Right renal pelvis (tissue), 4 donors: ENCODE results near the gene HOTAIR. TPM values are rescaled to one million over a fixed set of nuclear protein-coding genes. Genes with fewer than 3 reads are reported as not detected.

Experiments used
- DNase-seq, 4 donors: peaks; one replicate each; pipeline ENCODE4 v3.0.0-alpha.2; 2013; ENCODE audit warnings: low read depth in 4 of 4, low spot score in 3 of 4, missing footprints in 1 of 4
- polyA plus RNA-seq, 4 donors: library from polyadenylated mRNA; unstranded; fragments of 120-200 nt; gene quantifications; one replicate each; pipeline ENCODE4 v1.2.1, GENCODE V29; 2013; ENCODE audit not compliant: insufficient read length in 4 of 4

The HOTAIR gene
- polyA plus RNA-seq, 4 donors = 1.0 to 4.1 (median 1.5) TPM

- no peak for DNase-seq
These were observed 42.7 kb downstream of the HOTAIR start for GRCh38 chr12:53931844-53932581.

- no peak for DNase-seq
These were observed 44.0 kb downstream of the HOTAIR start for GRCh38 chr12:53930591-53931255.

GRCh38 chr12:53929527-53929926 is 45.2 kb downstream of the HOTAIR start:
- no peak for DNase-seq

- no peak for DNase-seq
These were observed 46.5 kb downstream of the HOTAIR start for GRCh38 chr12:53928054-53928835.

- DNase-seq = no peak
These were observed 47.3 kb downstream of the HOTAIR start for GRCh38 chr12:53927220-53928029.

- no peak for DNase-seq
These were observed 50.0 kb downstream of the HOTAIR start for GRCh38 chr12:53924521-53925405.

GRCh38 chr12:53916788-53917655 is 57.7 kb downstream of the HOTAIR start:
- DNase-seq = no peak

Other genes with a start within 250 kb of the HOTAIR start
- gene CALCOCO1, start 247.5 kb downstream of the HOTAIR start, polyA plus RNA-seq = 100 to 1,000 TPM; 127 to 141 (median 128) TPM
- gene CISTR, start 223.0 kb downstream of the HOTAIR start, polyA plus RNA-seq = under 1 TPM in 1 of 4 donors, not detected in 3; 0.22 TPM
- gene HOXC13, start 36.1 kb downstream of the HOTAIR start, polyA plus RNA-seq = not detected
- gene HOXC12, start 20.1 kb downstream of the HOTAIR start, polyA plus RNA-seq = under 1 TPM in 1 of 4 donors, not detected in 3; 0.03 TPM
- 1 to 10 TPM; 1.4 to 4.3 (median 2.1) TPM for gene HOXC11, start 1.8 kb downstream of the HOTAIR start, polyA plus RNA-seq
- gene HOXC10, start 10.2 kb upstream of the HOTAIR start, polyA plus RNA-seq = 10 to 100 TPM; 59.2 to 69.0 (median 63.7) TPM
- 10 to 100 TPM; 15.9 to 22.1 (median 19.7) TPM for gene HOXC9, start 25.2 kb upstream of the HOTAIR start, polyA plus RNA-seq
- 1 to 10 TPM; 8.4 to 9.6 (median 8.9) TPM for gene HOXC8, start 34.0 kb upstream of the HOTAIR start, polyA plus RNA-seq
- 10 to 100 TPM; 28.5 to 36.8 (median 32.1) TPM for gene HOXC6, start 53.5 kb upstream of the HOTAIR start, polyA plus RNA-seq
- 1 to 10 TPM; 1.6 to 2.3 (median 1.9) TPM for gene HOXC5, start 58.1 kb upstream of the HOTAIR start, polyA plus RNA-seq
- gene HOXC4, start 78.9 kb upstream of the HOTAIR start, polyA plus RNA-seq = 10 to 100 TPM; 42.7 to 53.0 (median 51.1) TPM
- gene SMUG1, start 214.0 kb upstream of the HOTAIR start, polyA plus RNA-seq = 10 to 100 TPM; 30.7 to 36.1 (median 33.8) TPM